Astrocyte (in vitro differentiated cells and primary cell): Measurements from ENCODE around the gene HOXA11.

Experiments
- EZH2 ChIP-seq: IDR thresholded peaks from 2 replicates; pipeline ENCODE4 v1.6.1; 2012; ENCODE audit warnings: mild to moderate bottlenecking, low read length, inconsistent platforms; ENCODE audit not compliant: insufficient read depth
- TF ChIP-seq, protein P1 (sequence below): IDR thresholded peaks from 2 replicates; pipeline ENCODE4 v1.5.1; 2011; ENCODE audit warnings: low read depth, mild to moderate bottlenecking, inconsistent platforms, low read length, moderate library complexity; ENCODE audit not compliant: insufficient read depth

GRCh38 chr7:27171637-27172314 is 13.3 kb downstream of the HOXA11 start:
- TF ChIP-seq, protein P1, sequence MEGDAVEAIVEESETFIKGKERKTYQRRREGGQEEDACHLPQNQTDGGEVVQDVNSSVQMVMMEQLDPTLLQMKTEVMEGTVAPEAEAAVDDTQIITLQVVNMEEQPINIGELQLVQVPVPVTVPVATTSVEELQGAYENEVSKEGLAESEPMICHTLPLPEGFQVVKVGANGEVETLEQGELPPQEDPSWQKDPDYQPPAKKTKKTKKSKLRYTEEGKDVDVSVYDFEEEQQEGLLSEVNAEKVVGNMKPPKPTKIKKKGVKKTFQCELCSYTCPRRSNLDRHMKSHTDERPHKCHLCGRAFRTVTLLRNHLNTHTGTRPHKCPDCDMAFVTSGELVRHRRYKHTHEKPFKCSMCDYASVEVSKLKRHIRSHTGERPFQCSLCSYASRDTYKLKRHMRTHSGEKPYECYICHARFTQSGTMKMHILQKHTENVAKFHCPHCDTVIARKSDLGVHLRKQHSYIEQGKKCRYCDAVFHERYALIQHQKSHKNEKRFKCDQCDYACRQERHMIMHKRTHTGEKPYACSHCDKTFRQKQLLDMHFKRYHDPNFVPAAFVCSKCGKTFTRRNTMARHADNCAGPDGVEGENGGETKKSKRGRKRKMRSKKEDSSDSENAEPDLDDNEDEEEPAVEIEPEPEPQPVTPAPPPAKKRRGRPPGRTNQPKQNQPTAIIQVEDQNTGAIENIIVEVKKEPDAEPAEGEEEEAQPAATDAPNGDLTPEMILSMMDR = no peak
- no peak for TF ChIP-seq EZH2
